ENCODE measurements around the gene ZNF318. TPM values are rescaled to one million over a fixed set of nuclear protein-coding genes. Genes with fewer than 3 reads are reported as not detected.
"Not testable (repeated sequence)": the region's sequence is repeated elsewhere in the genome, so short reads cannot be mapped to it uniquely, and the experiment has no call there.

Gene ZNF318
- total RNA-seq, 1 donor from 2014 or later, result 11.2 TPM

DNA sequence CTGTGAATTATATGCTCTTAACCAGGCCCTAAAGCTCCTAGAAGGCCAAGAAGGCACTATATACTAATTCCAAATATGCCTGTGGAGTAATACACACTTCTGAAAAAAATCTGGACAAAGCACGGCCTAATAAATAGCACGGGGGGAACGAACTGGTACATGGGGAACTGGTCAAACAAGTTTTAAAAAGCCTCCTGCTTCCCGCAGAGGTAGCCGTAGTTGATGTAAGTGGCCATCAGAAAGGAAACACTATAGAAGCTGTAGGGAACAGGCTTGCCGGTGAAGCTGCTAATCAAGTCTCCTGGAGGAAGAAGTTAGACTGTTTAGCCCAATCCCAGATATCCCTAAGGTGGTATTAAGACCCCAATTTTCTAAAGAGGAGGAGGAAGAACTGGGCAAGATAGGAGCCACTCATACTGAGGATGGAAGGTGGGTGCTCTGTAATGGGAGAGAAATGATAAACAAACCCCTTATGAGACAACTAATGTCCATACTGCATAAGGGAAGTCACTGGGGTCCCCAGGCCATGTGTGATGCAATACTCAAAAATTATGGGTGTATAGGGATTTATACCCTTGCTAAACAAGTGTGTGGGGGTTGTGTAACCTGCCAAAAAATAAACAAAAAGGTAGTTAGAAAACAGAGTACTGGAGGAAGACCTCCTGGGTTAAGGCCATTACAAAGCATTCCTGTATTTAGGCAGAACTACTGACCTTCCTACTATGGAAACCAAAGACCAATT lies 27.1 kb upstream of the ZNF318 start:
- no peaks in the 10 kb centered on the region for H3K36me3 ChIP-seq (ENCODE audit: control insufficient read depth, insufficient read depth, low read length)
- DNase-seq (ENCODE audit: low read depth), result no peak
- H3K27me3 ChIP-seq (ENCODE audit: control insufficient read depth, insufficient read depth, low read length), result no peaks in the 10 kb centered on the region
- no peak overlapping the region for H3K4me3 ChIP-seq (ENCODE audit: low read depth, low read length)
- TF ChIP-seq, protein P1, sequence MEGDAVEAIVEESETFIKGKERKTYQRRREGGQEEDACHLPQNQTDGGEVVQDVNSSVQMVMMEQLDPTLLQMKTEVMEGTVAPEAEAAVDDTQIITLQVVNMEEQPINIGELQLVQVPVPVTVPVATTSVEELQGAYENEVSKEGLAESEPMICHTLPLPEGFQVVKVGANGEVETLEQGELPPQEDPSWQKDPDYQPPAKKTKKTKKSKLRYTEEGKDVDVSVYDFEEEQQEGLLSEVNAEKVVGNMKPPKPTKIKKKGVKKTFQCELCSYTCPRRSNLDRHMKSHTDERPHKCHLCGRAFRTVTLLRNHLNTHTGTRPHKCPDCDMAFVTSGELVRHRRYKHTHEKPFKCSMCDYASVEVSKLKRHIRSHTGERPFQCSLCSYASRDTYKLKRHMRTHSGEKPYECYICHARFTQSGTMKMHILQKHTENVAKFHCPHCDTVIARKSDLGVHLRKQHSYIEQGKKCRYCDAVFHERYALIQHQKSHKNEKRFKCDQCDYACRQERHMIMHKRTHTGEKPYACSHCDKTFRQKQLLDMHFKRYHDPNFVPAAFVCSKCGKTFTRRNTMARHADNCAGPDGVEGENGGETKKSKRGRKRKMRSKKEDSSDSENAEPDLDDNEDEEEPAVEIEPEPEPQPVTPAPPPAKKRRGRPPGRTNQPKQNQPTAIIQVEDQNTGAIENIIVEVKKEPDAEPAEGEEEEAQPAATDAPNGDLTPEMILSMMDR (IDR thresholded peaks at IDR 0.05; ENCODE audit: insufficient read depth, low read length, poor library complexity, severe bottlenecking), result no peak

DNA sequence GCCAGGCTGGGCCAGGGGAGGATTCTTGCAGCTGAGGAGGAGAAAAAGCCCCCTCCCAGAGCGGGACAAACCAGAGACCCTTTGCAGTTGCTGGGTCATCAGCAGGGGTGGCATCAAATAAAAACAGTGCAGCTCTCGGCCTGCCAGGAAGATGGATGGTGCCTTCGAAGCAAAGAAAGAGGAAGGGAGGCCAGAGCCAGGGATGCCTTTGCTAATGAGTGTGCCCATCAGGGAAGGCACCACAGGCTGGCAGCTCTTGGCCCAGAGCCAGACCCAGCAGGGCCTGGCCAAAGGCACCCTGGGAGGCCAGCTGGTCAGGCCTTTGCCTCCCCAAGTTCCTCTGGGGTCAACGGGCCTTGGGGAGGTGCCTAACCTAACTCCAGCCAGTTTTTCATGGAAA lies 26.3 kb upstream of the ZNF318 start:
- Histone ChIP-seq H3K36me3 (ENCODE audit: control insufficient read depth, insufficient read depth, low read length) (no peaks in the 10 kb centered on the region), H3K4me3 (ENCODE audit: low read depth, low read length) (no peak overlapping the region), H3K27me3 (ENCODE audit: control insufficient read depth, insufficient read depth, low read length) (peaks cover 2% of the 10 kb centered on the region)
- no peak for DNase-seq (ENCODE audit: low read depth)
- TF ChIP-seq, protein P1 (IDR thresholded peaks at IDR 0.05; ENCODE audit: insufficient read depth, low read length, poor library complexity, severe bottlenecking), result no peak

DNA sequence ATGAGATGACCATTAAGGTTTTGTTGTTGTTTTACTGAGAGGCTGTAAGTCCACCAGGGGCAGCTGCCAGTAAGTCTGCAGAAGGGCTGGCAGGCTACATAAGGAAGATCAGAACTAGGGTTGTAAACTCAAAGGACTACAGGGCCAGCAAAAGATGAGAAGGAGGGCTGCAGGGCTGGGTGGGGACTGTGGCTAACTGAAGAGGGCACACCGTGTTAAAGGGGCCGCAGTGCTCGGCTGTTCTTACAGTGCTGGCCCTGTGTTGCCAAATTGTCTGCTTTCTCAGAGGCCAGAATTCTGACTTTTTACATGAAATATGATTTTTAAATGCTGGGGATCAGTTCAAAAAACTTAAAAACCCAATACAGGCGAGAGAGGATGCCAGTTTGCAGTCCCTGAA lies 25.5 kb upstream of the ZNF318 start:
- Histone ChIP-seq H3K36me3 (ENCODE audit: control insufficient read depth, insufficient read depth, low read length) (no peaks in the 10 kb centered on the region), H3K27me3 (ENCODE audit: control insufficient read depth, insufficient read depth, low read length) (peaks cover 2% of the 10 kb centered on the region), H3K4me3 (ENCODE audit: low read depth, low read length) (no peak overlapping the region)
- no peak for DNase-seq (ENCODE audit: low read depth)
- TF ChIP-seq, protein P1 (IDR thresholded peaks at IDR 0.05; ENCODE audit: insufficient read depth, low read length, poor library complexity, severe bottlenecking), result no peak

DNA sequence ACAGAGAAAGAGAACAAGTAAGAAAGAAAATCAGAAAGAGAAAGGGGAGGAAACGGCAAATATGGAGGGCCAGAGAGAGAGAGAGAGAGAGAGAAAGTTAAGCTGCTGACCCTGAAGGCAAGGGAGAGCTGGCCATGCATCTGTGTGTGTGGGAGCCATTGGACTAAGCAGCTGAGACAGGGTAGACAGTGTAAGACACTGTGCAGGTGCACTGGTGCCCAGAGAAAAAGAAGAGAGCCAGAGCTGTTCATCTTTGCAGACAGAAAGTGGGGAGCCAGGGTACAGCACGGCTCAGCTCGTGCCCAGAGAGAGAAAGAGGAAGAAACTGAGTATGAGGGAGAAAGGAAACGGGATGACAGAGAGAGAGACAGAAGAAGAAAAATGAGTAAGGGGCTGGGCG lies 24.2 kb upstream of the ZNF318 start:
- TF ChIP-seq, protein P1 (IDR thresholded peaks at IDR 0.05; ENCODE audit: insufficient read depth, low read length, poor library complexity, severe bottlenecking), result no peak
- no peak for DNase-seq (ENCODE audit: low read depth)
- H3K36me3 ChIP-seq (ENCODE audit: control insufficient read depth, insufficient read depth, low read length), result no peaks in the 10 kb centered on the region
- H3K27me3 ChIP-seq (ENCODE audit: control insufficient read depth, insufficient read depth, low read length), result peaks cover 2% of the 10 kb centered on the region
- H3K4me3 ChIP-seq (ENCODE audit: low read depth, low read length), result no peak overlapping the region

DNA sequence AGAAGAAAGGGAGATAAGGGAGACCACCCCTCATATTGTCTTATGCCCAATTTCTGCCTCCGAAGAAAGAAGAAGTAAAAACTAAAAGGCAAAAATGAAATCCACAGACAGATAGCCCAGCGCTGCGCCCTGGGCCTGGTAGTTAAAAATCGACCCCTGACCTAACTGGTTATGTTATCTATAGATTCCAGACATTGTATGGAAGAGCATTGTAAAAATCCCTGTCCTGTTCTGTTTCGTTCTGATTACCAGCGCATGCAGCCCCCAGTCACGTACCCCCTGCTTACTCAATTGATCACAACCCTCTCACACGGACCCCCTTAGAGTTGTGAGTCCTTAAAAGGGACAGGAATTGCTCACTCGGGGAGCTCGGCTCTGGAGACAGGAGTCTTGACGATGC lies 23.7 kb upstream of the ZNF318 start:
- H3K36me3 ChIP-seq (ENCODE audit: control insufficient read depth, insufficient read depth, low read length); DNase-seq (ENCODE audit: low read depth); H3K4me3 ChIP-seq (ENCODE audit: low read depth, low read length); H3K27me3 ChIP-seq (ENCODE audit: control insufficient read depth, insufficient read depth, low read length): not testable (repeated sequence)

DNA sequence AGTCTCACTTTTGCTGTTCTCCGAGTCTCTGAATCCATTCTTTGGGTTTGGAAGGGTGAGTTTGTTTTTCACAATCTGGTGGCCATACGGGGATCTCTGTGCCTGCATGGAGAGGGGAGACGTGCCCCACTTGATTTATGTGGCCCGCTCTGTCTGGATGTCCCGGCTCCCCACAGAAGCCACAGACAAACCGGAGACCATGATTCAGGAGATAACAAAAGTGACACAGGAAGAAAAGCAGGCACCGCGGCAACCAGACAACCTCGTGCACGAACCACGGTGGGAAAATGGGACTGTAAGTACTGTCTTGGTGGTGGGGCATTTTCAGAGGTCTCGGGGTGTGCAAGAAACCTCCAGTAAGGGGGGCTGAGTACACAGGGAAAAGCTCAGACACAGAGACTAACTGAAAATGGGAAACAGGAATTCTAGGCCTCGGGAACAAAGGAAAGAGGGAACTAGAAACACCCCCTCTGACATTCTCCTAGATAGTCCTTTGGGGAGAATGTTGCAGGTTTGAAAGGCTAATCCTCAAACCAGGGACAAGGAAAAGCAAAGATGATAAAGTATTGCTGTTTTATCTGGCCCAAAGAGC lies 22.1 kb upstream of the ZNF318 start:
- TF ChIP-seq, protein P1 (IDR thresholded peaks at IDR 0.05; ENCODE audit: insufficient read depth, low read length, poor library complexity, severe bottlenecking), result no peak
- peaks cover 2% of the 10 kb centered on the region for H3K27me3 ChIP-seq (ENCODE audit: control insufficient read depth, insufficient read depth, low read length)
- no peaks in the 10 kb centered on the region for H3K36me3 ChIP-seq (ENCODE audit: control insufficient read depth, insufficient read depth, low read length)
- no peak for DNase-seq (ENCODE audit: low read depth)
- no peak overlapping the region for H3K4me3 ChIP-seq (ENCODE audit: low read depth, low read length)

DNA sequence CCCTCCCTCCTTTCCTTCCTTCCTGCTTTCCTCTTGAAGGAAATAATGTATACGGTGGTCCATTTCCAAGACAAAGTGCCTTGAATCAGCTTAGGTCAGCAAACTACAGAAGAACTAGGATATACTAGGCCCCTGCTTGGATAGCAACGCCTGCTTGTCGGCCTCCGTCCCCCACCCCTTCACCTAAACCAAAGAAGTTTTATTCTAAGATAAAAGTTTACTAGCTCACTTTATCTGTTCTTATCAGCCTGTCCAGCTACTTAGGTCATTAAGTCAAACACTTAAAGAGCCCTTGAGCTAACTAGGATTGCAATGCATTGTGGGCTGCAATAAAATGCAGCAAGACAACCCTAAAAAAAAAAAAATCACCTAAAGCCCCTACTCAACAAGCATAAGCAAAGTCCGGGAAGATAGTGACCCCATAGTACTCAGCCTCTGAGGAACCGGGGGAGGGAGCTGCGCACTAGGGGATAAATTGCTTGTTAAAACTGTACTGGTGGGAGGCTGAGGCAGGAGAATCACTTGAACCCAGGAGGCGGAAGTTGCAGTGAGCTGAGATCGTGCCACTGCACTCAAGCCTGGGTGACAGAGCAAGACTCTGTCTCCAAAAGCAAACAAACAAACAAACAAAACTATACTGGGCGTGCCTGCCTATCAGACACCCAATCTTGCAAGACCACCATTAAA lies 21.4 kb upstream of the ZNF318 start:
- DNase-seq (ENCODE audit: low read depth), result not testable (repeated sequence)

More for the DNA sequence above, 21.4 kb upstream of the ZNF318 start:
- H3K27me3 ChIP-seq (ENCODE audit: control insufficient read depth, insufficient read depth, low read length); H3K4me3 ChIP-seq (ENCODE audit: low read depth, low read length); H3K36me3 ChIP-seq (ENCODE audit: control insufficient read depth, insufficient read depth, low read length): not testable (repeated sequence)

Data from kidney epithelial cell (primary cell).